ENCODE data around the gene AQP2. TPM values are rescaled to one million over a fixed set of nuclear protein-coding genes. Genes with fewer than 3 reads are reported as not detected.

The AQP2 gene
- total RNA-seq, 1 donor from 2014 or later, result not detected

DNA sequence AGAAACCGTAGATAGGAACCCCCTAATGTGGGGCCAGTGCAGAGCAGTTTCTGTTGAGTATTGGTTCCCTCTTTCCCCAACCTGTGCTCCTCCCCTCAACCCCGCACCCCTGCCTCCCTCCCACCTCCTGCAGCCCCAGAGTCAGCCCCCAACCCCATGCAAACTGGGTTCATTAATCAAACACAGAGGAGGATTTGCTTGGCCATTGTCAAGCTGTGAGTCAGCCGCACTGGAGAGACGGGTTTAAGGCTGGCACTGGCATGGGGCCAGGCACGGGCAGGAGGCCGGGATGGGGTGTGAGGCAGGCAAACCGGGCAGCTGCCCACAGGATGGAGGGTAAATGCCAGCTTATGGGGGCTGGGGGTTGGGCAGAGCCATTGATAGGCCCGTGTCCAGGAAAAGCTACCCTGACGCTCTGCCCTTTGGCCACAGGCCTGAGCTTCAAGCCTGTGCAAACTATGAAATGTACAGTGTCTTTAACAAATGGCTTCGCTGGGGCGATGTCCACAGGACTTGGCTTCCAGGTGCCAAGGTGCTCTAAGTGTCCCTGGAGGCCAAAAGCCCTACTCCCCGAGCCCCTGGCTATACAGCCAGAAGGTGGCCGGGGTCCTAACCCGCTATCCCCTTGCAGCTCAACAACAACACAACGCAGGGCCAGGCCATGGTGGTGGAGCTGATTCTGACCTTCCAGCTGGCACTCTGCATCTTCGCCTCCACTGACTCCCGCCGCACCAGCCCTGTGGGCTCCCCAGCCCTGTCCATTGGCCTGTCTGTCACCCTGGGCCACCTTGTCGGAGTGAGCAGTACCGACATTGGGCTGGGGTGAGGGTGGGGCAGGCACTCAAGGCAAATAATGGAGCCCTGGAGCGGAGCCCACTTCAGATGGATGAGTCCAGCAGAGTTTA lies 12.6 kb downstream of the AQP2 start:
- Mint-ChIP-seq H3K36me3 (ENCODE audit: low read depth) (no peaks in the 10 kb centered on the region), H3K9me3 (no peaks in the 10 kb centered on the region), H3K27me3 (ENCODE audit: low read depth) (peaks cover 48% of the 10 kb centered on the region), H3K4me1 (peaks cover 23% of the 10 kb centered on the region), H3K4me3 (peak overlapping the region; percentile 47), H3K27ac (ENCODE audit: unreplicated experiment) (no peak overlapping the region)
- no peak for DNase-seq (ENCODE audit: low read depth, low spot score)
- no peak for TF ChIP-seq CTCF (conservative IDR thresholded peaks at IDR 0.05)

DNA sequence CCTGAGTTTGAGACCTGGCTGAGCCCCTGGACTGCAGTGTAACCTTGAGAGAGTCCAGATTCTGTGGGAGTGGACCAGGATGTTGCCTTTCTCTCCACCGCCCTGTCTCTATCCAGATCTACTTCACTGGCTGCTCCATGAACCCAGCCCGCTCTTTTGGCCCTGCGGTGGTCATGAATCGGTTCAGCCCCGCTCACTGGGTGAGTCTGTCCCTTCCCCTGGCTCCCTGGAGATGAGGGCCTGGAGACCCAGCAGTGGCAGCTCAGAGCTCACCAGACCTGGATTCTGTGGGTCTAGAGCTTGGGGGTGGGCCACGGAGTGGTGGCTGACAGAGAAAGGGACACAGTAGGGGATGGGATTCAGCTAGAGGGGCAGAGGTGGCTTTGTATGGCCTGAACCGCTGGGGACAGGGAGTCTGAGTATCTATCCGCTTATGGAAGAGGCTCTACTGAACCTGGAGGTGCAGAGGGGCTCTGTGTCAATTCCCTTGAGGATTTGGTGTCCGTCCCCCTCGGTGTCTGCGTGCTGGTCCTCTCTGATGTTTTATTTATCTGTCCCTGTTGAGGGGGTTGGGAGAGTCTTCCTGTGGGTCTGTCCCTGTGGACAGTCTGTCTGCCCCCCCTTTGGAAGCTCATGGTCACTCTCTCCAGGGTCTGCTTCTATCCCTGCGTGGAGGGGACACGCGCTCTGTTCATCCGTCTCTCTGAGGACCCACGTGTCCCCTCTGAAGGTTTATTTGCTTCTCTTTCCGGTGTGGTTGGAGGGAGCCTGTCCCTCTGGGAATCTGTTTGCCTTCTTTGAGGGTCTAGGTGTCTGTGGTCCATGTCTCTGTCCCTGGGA lies 13.7 kb downstream of the AQP2 start:
- H3K27ac Mint-ChIP-seq (ENCODE audit: unreplicated experiment), result no peak overlapping the region
- peaks cover 16% of the 10 kb centered on the region for H3K4me1 Mint-ChIP-seq
- DNase-seq (ENCODE audit: low read depth, low spot score), result no peak

GRCh38 chr12:49964849-49965624 lies 14.5 kb downstream of the AQP2 start:
- Mint-ChIP-seq H3K27ac (ENCODE audit: unreplicated experiment) (no peak overlapping the region), H3K4me1 (peaks cover 8% of the 10 kb centered on the region), H3K36me3 (ENCODE audit: low read depth) (no peaks in the 10 kb centered on the region), H3K9me3 (no peaks in the 10 kb centered on the region), H3K4me3 (peak overlapping the region; percentile 38), H3K27me3 (ENCODE audit: low read depth) (peaks cover 36% of the 10 kb centered on the region)
- DNase-seq (ENCODE audit: low read depth, low spot score), result no peak
- TF ChIP-seq CTCF (conservative IDR thresholded peaks at IDR 0.05), result no peak

More for the DNA sequence above, 13.7 kb downstream of the AQP2 start:
- H3K36me3 Mint-ChIP-seq (ENCODE audit: low read depth), result no peaks in the 10 kb centered on the region
- peaks cover 45% of the 10 kb centered on the region for H3K27me3 Mint-ChIP-seq (ENCODE audit: low read depth)
- peak overlapping the region; percentile 38 for H3K4me3 Mint-ChIP-seq
- H3K9me3 Mint-ChIP-seq, result no peaks in the 10 kb centered on the region
- no peak for TF ChIP-seq CTCF (conservative IDR thresholded peaks at IDR 0.05)

GRCh38 chr12:49965836-49966235 lies 15.3 kb downstream of the AQP2 start:
- no peaks in the 10 kb centered on the region for H3K4me1 Mint-ChIP-seq
- no peak for DNase-seq (ENCODE audit: low read depth, low spot score)
- H3K4me3 Mint-ChIP-seq, result no peak overlapping the region
- no peak for TF ChIP-seq CTCF (conservative IDR thresholded peaks at IDR 0.05)
- no peaks in the 10 kb centered on the region for H3K9me3 Mint-ChIP-seq
- H3K27ac Mint-ChIP-seq (ENCODE audit: unreplicated experiment), result no peak overlapping the region
- H3K27me3 Mint-ChIP-seq (ENCODE audit: low read depth), result peaks cover 28% of the 10 kb centered on the region
- H3K36me3 Mint-ChIP-seq (ENCODE audit: low read depth), result no peaks in the 10 kb centered on the region

- Mint-ChIP-seq H3K4me1 (no peaks in the 10 kb centered on the region), H3K27ac (ENCODE audit: unreplicated experiment) (no peak overlapping the region), H3K36me3 (ENCODE audit: low read depth) (no peaks in the 10 kb centered on the region), H3K27me3 (ENCODE audit: low read depth) (peaks cover 27% of the 10 kb centered on the region), H3K4me3 (peak overlapping the region; percentile 6), H3K9me3 (no peaks in the 10 kb centered on the region)
- no peak for TF ChIP-seq CTCF (conservative IDR thresholded peaks at IDR 0.05)
- DNase-seq (ENCODE audit: low read depth, low spot score), result no peak
These were observed 16.0 kb downstream of the AQP2 start for GRCh38 chr12:49966511-49967041.

Data from neural crest cell (in vitro differentiated cells).